Hematopoietic multipotent progenitor cell treated with erythropoietin and hydrocortisone succinate and interleukin-3 and kit ligand, for 6 days (in vitro differentiated cells): ENCODE results near the gene MED12L.

Source experiments
- DNase-seq: peaks from one replicate; pipeline ENCODE4 v3.0.0-alpha.2; 2015

MED12L gene

GRCh38 chr3:151479452-151479851, 394.0 kb downstream of the MED12L start:
- DNase-seq: no peak

DNA sequence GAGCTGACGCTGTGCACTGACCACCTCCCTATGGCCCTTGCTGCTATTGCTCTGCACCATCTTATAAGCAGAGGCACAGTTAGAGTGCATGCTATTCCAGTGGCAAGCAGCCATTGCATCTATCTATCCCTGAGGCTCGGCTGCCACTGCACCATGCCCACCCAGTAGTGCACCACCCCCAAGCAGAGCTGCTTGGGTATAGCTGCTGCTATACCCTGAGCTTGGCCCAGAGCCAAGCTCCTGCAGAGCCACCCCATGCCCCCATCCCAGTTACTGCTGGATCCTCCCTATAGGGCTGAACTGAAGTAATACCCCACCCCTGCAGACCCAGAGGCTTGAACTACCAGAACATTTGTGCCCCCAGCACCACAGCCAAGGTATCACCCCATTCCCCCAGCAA, 395.0 kb downstream of the MED12L start:
- DNase-seq: no peak

GRCh38 chr3:151483488-151483887, 398.0 kb downstream of the MED12L start:
- DNase-seq: no peak

- peak; percentile 79 for DNase-seq
These were observed 398.6 kb downstream of the MED12L start for GRCh38 chr3:151483961-151484520.
